Measurements from ENCODE around the gene C1orf141.

- TF ChIP-seq, protein P1, sequence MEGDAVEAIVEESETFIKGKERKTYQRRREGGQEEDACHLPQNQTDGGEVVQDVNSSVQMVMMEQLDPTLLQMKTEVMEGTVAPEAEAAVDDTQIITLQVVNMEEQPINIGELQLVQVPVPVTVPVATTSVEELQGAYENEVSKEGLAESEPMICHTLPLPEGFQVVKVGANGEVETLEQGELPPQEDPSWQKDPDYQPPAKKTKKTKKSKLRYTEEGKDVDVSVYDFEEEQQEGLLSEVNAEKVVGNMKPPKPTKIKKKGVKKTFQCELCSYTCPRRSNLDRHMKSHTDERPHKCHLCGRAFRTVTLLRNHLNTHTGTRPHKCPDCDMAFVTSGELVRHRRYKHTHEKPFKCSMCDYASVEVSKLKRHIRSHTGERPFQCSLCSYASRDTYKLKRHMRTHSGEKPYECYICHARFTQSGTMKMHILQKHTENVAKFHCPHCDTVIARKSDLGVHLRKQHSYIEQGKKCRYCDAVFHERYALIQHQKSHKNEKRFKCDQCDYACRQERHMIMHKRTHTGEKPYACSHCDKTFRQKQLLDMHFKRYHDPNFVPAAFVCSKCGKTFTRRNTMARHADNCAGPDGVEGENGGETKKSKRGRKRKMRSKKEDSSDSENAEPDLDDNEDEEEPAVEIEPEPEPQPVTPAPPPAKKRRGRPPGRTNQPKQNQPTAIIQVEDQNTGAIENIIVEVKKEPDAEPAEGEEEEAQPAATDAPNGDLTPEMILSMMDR (IDR thresholded peaks at IDR 0.05): no peak
- no peak for TF ChIP-seq POLR2A (IDR thresholded peaks at IDR 0.05)
- no peak for TF ChIP-seq POLR2AphosphoS5 (IDR thresholded peaks at IDR 0.05)
- no peak for TF ChIP-seq EP300 (IDR thresholded peaks at IDR 0.05)
Observed at GRCh38 chr1:67140460-67140859, 5.7 kb upstream of the C1orf141 start.
